Upper lobe of left lung (tissue), 4 donors: ENCODE data around the gene SFXN5.

Experiments used
- POLR2A ChIP-seq, 4 donors: fragments of 450-650 bp; IDR thresholded peaks; one replicate each; pipeline ENCODE4 v1.5.1; 2016 to 2017; ENCODE audit warnings: antibody characterized with exemption in 4 of 4, mild to moderate bottlenecking in 2 of 4
- POLR2AphosphoS5 ChIP-seq, 2 donors: sonication (generic); formaldehyde crosslinking; IDR thresholded peaks; one replicate each; pipeline ENCODE4 v1.5.1; 2017; ENCODE audit warnings: antibody characterized with exemption in 2 of 2
- TF ChIP-seq, protein P1 (sequence below), 6 experiments: fragments of 450-650 bp in 4 of 6; fragments of 200-600 bp in 2 of 6; sonication (generic) in 2 of 6; IDR thresholded peaks; one replicate each; pipeline ENCODE4 v1.5.1; 2016 to 2019; ENCODE audit warnings: antibody characterized with exemption in 6 of 6

DNA sequence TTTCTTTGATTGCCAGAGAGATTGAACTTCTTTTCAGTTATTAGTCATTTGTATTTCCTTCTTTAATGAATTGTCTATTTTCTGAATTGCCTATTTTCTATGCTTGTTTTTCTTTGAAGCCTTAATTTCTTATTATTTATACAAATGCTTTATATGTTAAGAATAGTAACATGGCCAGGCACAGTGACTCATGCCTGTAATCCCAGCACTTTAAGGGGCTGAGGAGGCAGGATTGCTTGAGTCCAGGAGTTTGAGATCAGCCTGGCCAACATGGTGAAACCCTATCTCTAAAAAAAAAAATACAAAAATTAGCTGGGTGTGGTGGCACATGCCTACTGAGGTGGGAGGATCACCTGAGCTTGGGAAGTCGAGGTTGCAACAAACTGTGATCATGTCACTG is 45.9 kb upstream of the SFXN5 start:
- TF ChIP-seq, protein P1, sequence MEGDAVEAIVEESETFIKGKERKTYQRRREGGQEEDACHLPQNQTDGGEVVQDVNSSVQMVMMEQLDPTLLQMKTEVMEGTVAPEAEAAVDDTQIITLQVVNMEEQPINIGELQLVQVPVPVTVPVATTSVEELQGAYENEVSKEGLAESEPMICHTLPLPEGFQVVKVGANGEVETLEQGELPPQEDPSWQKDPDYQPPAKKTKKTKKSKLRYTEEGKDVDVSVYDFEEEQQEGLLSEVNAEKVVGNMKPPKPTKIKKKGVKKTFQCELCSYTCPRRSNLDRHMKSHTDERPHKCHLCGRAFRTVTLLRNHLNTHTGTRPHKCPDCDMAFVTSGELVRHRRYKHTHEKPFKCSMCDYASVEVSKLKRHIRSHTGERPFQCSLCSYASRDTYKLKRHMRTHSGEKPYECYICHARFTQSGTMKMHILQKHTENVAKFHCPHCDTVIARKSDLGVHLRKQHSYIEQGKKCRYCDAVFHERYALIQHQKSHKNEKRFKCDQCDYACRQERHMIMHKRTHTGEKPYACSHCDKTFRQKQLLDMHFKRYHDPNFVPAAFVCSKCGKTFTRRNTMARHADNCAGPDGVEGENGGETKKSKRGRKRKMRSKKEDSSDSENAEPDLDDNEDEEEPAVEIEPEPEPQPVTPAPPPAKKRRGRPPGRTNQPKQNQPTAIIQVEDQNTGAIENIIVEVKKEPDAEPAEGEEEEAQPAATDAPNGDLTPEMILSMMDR (IDR thresholded peaks at IDR 0.05), result no peak
- TF ChIP-seq POLR2A (IDR thresholded peaks at IDR 0.05) (no peak), POLR2AphosphoS5 (IDR thresholded peaks at IDR 0.05) (no peak)
